GM12874 (cell line): ENCODE results near the gene CFDP1.

Source experiments
- TF ChIP-seq, protein P1 (sequence below): IDR thresholded peaks from 2 replicates; pipeline ENCODE4 v1.5.1; 2011; ENCODE audit warnings: low read depth, mild to moderate bottlenecking, control low read depth, low read length, moderate library complexity; ENCODE audit not compliant: insufficient read depth

Gene CFDP1

DNA sequence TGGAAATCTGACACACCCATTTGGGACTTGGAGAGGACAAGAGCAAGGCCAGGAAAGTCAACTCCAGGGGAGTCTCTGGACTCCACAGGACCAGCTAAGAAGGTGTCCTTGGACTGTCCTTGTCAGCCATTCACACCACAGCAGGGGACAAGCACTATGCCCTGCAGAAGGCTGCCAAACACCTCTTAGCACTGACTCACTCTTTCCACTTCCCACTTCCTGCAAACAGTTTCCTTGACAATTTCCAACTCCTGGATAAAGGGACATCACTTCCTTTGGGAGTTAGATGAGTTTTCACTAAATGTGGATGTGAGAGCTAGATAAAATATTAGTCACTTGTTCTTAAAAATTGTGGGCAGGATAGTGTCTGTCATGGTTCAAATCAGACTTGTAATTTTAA, 144.1 kb downstream of the CFDP1 start:
- TF ChIP-seq, protein P1, sequence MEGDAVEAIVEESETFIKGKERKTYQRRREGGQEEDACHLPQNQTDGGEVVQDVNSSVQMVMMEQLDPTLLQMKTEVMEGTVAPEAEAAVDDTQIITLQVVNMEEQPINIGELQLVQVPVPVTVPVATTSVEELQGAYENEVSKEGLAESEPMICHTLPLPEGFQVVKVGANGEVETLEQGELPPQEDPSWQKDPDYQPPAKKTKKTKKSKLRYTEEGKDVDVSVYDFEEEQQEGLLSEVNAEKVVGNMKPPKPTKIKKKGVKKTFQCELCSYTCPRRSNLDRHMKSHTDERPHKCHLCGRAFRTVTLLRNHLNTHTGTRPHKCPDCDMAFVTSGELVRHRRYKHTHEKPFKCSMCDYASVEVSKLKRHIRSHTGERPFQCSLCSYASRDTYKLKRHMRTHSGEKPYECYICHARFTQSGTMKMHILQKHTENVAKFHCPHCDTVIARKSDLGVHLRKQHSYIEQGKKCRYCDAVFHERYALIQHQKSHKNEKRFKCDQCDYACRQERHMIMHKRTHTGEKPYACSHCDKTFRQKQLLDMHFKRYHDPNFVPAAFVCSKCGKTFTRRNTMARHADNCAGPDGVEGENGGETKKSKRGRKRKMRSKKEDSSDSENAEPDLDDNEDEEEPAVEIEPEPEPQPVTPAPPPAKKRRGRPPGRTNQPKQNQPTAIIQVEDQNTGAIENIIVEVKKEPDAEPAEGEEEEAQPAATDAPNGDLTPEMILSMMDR: no peak

GRCh38 chr16:75288596-75289120, 144.6 kb downstream of the CFDP1 start:
- TF ChIP-seq, protein P1: no peak

DNA sequence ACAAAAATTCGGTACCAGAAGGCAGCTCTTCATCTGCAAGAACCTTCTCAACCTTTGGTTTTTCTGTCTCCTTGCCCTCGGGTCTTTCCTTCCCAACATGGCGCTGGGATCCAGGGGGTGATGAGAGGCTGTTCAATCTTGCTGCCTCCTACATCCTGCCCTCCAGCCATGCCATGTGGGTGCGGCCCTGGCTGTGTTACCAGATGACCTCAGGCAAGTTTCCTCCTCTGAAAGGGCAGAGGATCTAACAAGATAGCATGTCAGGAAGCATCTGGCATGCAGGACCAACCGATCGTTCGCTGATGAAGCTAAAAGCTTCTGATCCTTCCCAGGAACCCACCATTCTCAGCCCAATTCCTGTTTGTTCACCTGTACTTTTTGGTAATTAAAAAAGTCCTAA, 145.1 kb downstream of the CFDP1 start:
- TF ChIP-seq, protein P1: no peak

- TF ChIP-seq, protein P1: no peak
Measured at GRCh38 chr16:75287708-75288107, 145.6 kb downstream of the CFDP1 start.

DNA sequence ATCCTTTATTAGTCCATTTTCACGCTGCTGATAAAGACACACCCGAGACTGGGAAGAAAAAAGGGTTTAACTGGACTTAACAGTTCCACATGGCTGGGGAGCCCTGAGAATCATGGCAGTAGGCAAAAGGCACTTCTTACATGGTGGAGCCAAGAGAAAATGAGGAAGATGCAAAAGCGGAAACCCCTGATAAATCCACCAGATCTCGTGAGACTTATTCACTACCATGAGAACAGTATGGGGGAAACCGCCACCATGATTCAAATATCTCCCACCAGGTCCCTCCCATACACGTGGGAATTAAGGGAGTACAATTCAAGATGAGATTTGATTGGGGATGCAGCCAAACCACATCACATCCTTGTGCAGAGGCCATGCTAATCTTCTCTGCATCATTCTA, 146.9 kb downstream of the CFDP1 start:
- TF ChIP-seq, protein P1: no peak

GRCh38 chr16:75282466-75283281, 150.6 kb downstream of the CFDP1 start:
- TF ChIP-seq, protein P1: no peak

GRCh38 chr16:75281826-75282225, 151.5 kb downstream of the CFDP1 start:
- TF ChIP-seq, protein P1: no peak
